Neural cell (in vitro differentiated cells): ENCODE measurements around the gene TBKBP1.

Source experiments
- CTCF ChIP-seq: fragments of 450-650 bp; IDR thresholded peaks from 2 replicates; pipeline ENCODE4 v1.5.1; 2014; ENCODE audit warnings: antibody characterized with exemption, mild to moderate bottlenecking, moderate library complexity; ENCODE audit not compliant: poor library complexity, severe bottlenecking
- EP300 ChIP-seq: fragments of 450-650 bp; conservative IDR thresholded peaks from 2 replicates; pipeline ENCODE4 v1.6.1; 2014; ENCODE audit warnings: antibody characterized with exemption, mild to moderate bottlenecking, moderate library complexity; ENCODE audit not compliant: poor library complexity, severe bottlenecking
- EZH2 ChIP-seq: fragments of 200-600, 300-800 bp; shearing (Covaris generic), sonication (generic); IDR thresholded peaks from 2 replicates; pipeline ENCODE4 v1.6.1; 2014; ENCODE audit warnings: antibody characterized with exemption, low read length, borderline replicate concordance, mild to moderate bottlenecking; ENCODE audit not compliant: insufficient read depth, poor library complexity, severe bottlenecking
- POLR2AphosphoS5 ChIP-seq: IDR thresholded peaks from 2 replicates; pipeline ENCODE4 v1.6.1; 2012
- RAD21 ChIP-seq: fragments of 450-650 bp; conservative IDR thresholded peaks from 2 replicates; pipeline ENCODE4 v1.6.1; 2014; ENCODE audit warnings: antibody characterized with exemption, mild to moderate bottlenecking, moderate library complexity
- REST ChIP-seq: IDR thresholded peaks from 2 replicates; pipeline ENCODE4 v1.6.1; 2012; ENCODE audit warnings: borderline replicate concordance
- SMC3 ChIP-seq: fragments of 450-650 bp; conservative IDR thresholded peaks from 2 replicates; pipeline ENCODE4 v1.6.1; 2014; ENCODE audit warnings: antibody characterized with exemption, mild to moderate bottlenecking, moderate library complexity; ENCODE audit not compliant: poor library complexity
- TAF1 ChIP-seq: IDR thresholded peaks from 2 replicates; pipeline ENCODE4 v1.6.1; 2012; ENCODE audit warnings: low read depth

- no peak for TF ChIP-seq EP300
- TF ChIP-seq CTCF: no peak
- TF ChIP-seq POLR2AphosphoS5: no peak
- no peak for TF ChIP-seq EZH2
- TF ChIP-seq SMC3: no peak
- no peak for TF ChIP-seq TAF1
- TF ChIP-seq RAD21: no peak
- no peak for TF ChIP-seq REST
Observed at GRCh38 chr17:47651704-47652103, 42.3 kb upstream of the TBKBP1 start.
